22Rv1 (cell line): ENCODE data around the gene CKAP5.

Source experiments
- CTCF ChIP-seq: fragments of 450-650 bp; IDR thresholded peaks from 2 replicates; pipeline ENCODE4 v1.5.1; 2017; ENCODE audit warnings: mild to moderate bottlenecking
- ZFX ChIP-seq: fragments of 450-650 bp; IDR thresholded peaks from 2 replicates; pipeline ENCODE4 v1.6.1; 2017; ENCODE audit warnings: antibody characterized with exemption, borderline replicate concordance

- no peak for TF ChIP-seq CTCF
- TF ChIP-seq ZFX: no peak
Observed at GRCh38 chr11:46845440-46845739, 690 bp downstream of the CKAP5 start.
